Loucy (cell line): ENCODE measurements around the gene ZMYND8.

ENCODE experiments used
- EZH2phosphoT487 ChIP-seq: fragments of 200-600 bp; IDR thresholded peaks from 2 replicates; pipeline ENCODE4 v1.6.1; 2018; ENCODE audit warnings: antibody characterized with exemption, mild to moderate bottlenecking, moderate library complexity, borderline replicate concordance
- TF ChIP-seq, protein P1 (sequence below): fragments of 200-600 bp; sonication (generic); conservative IDR thresholded peaks from 2 replicates; pipeline ENCODE4 v1.5.1; 2014; ENCODE audit warnings: mild to moderate bottlenecking, antibody characterized with exemption, low read length

- TF ChIP-seq, protein P1, sequence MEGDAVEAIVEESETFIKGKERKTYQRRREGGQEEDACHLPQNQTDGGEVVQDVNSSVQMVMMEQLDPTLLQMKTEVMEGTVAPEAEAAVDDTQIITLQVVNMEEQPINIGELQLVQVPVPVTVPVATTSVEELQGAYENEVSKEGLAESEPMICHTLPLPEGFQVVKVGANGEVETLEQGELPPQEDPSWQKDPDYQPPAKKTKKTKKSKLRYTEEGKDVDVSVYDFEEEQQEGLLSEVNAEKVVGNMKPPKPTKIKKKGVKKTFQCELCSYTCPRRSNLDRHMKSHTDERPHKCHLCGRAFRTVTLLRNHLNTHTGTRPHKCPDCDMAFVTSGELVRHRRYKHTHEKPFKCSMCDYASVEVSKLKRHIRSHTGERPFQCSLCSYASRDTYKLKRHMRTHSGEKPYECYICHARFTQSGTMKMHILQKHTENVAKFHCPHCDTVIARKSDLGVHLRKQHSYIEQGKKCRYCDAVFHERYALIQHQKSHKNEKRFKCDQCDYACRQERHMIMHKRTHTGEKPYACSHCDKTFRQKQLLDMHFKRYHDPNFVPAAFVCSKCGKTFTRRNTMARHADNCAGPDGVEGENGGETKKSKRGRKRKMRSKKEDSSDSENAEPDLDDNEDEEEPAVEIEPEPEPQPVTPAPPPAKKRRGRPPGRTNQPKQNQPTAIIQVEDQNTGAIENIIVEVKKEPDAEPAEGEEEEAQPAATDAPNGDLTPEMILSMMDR: no peak
- no peak for TF ChIP-seq EZH2phosphoT487
Observed at GRCh38 chr20:47181056-47181862, 175.2 kb downstream of the ZMYND8 start.
